ENCODE results near the gene KMT2A.

- TF ChIP-seq POLR2A (IDR thresholded peaks at IDR 0.05; ENCODE audit: low read depth, low read length) (no peak), POU2F2 (IDR thresholded peaks at IDR 0.05; ENCODE audit: low read depth, low read length) (no peak), SPI1 (IDR thresholded peaks at IDR 0.05; ENCODE audit: low read depth, low read length) (no peak)
These were observed 37.2 kb downstream of the KMT2A start for GRCh38 chr11:118473537-118473936.
